Neuron (in vitro differentiated cells): ENCODE measurements around the gene PIK3IP1.
"Not testable (repeated sequence)": the region's sequence is repeated elsewhere in the genome, so short reads cannot be mapped to it uniquely, and the experiment has no call there.

ENCODE experiments used
- H2AFZ ChIP-seq: one replicate; pipeline ENCODE4 v1.6.1; 2013; ENCODE audit warnings: low read depth, mild to moderate bottlenecking, inconsistent platforms, low read length, moderate library complexity
- H3K27me3 ChIP-seq: one replicate; pipeline ENCODE4 v1.6.1; 2013; ENCODE audit warnings: low read length; ENCODE audit not compliant: insufficient read depth
- H3K36me3 ChIP-seq: one replicate; pipeline ENCODE4 v1.6.1; 2013; ENCODE audit warnings: low read length; ENCODE audit not compliant: insufficient read depth
- H3K4me1 ChIP-seq: one replicate; pipeline ENCODE4 v1.6.1; 2013; ENCODE audit warnings: low read length; ENCODE audit not compliant: insufficient read depth
- H3K4me3 ChIP-seq: 2 replicates; pipeline ENCODE4 v1.5.1; 2013; ENCODE audit warnings: mild to moderate bottlenecking, low read length, moderate library complexity
- H3K9me3 ChIP-seq: one replicate; pipeline ENCODE4 v1.6.1; 2013; ENCODE audit warnings: low read length

The PIK3IP1 gene

GRCh38 chr22:31247726-31248125, 44.6 kb downstream of the PIK3IP1 start:
- H3K36me3 ChIP-seq = peaks cover 2% of the 10 kb centered on the region
- H3K4me1 ChIP-seq = peaks cover 38% of the 10 kb centered on the region
- H2AFZ ChIP-seq = peak overlapping the region; percentile 29
- H3K9me3 ChIP-seq = no peaks in the 10 kb centered on the region
- no peaks in the 10 kb centered on the region for H3K27me3 ChIP-seq
- H3K4me3 ChIP-seq = peak overlapping the region; percentile 45

DNA sequence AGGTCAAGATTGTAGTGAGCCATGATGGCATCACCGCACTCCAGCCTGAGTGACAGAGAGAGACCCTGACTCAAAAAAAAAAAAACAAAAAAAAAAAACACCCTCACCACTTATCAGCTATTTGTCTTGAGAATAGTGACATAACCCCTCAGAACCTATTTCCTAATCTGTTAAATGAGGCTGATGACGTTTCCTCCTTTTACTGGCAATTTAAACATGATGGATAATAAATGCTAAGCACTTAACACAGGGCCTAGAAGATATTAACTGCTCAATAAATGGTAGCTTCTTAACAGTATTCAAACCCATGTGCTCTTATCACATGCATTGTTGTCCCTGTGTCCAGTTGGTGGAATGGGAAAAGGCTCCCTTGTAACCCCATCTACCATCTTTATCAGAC, 45.6 kb downstream of the PIK3IP1 start:
- H3K36me3 ChIP-seq = peaks cover 2% of the 10 kb centered on the region
- H3K4me1 ChIP-seq = peaks cover 38% of the 10 kb centered on the region

GRCh38 chr22:31245998-31246397, 46.3 kb downstream of the PIK3IP1 start:
- H3K4me1 ChIP-seq = peaks cover 38% of the 10 kb centered on the region
- not testable (repeated sequence) for H3K36me3 ChIP-seq, H2AFZ ChIP-seq, H3K9me3 ChIP-seq, H3K27me3 ChIP-seq, H3K4me3 ChIP-seq

More for the DNA sequence above, 45.6 kb downstream of the PIK3IP1 start:
- H2AFZ ChIP-seq = no peak overlapping the region
- H3K27me3 ChIP-seq = no peaks in the 10 kb centered on the region
- no peaks in the 10 kb centered on the region for H3K9me3 ChIP-seq
- no peak overlapping the region for H3K4me3 ChIP-seq

DNA sequence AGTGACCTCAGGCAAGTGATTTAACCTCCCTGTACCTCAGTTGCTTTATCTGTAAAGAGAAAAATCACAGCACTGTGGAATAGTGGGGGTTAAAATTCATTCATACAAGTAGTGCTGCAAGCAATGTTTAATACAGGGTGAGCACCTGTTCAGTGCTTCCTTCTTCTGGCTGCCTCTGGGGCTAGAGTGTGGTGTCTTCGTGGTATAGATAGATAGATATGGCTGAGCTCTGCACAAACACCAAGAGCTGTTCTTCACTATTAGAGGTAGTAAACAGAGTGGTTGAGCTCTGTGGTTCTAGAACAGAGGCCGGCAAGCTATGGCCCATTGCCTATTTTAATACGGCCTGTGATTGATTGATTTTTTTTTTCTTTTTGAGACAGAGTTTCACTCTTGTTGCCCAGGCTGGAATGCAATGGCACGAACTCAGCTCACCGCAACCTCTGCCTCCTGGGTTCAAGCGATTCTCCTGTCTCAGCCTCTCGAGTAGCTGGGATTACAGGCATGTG, 47.3 kb downstream of the PIK3IP1 start:
- no peaks in the 10 kb centered on the region for H3K36me3 ChIP-seq
- no peaks in the 10 kb centered on the region for H3K9me3 ChIP-seq
- peaks cover 30% of the 10 kb centered on the region for H3K4me1 ChIP-seq
- H3K4me3 ChIP-seq = no peak overlapping the region
- H3K27me3 ChIP-seq = no peaks in the 10 kb centered on the region
- H2AFZ ChIP-seq = no peak overlapping the region

- Histone ChIP-seq H2AFZ (no peak overlapping the region), H3K4me3 (no peak overlapping the region), H3K9me3 (no peaks in the 10 kb centered on the region), H3K36me3 (no peaks in the 10 kb centered on the region), H3K4me1 (peaks cover 24% of the 10 kb centered on the region), H3K27me3 (no peaks in the 10 kb centered on the region)
Observed at GRCh38 chr22:31244046-31244942, 48.0 kb downstream of the PIK3IP1 start.

- no peak overlapping the region for H2AFZ ChIP-seq
- no peaks in the 10 kb centered on the region for H3K9me3 ChIP-seq
- H3K4me3 ChIP-seq = no peak overlapping the region
- H3K27me3 ChIP-seq = no peaks in the 10 kb centered on the region
- H3K4me1 ChIP-seq = peaks cover 20% of the 10 kb centered on the region
- H3K36me3 ChIP-seq = no peaks in the 10 kb centered on the region
Observed at GRCh38 chr22:31243339-31244045, 48.8 kb downstream of the PIK3IP1 start.

- Histone ChIP-seq H2AFZ (no peak overlapping the region), H3K9me3 (no peaks in the 10 kb centered on the region), H3K4me1 (peaks cover 12% of the 10 kb centered on the region), H3K36me3 (no peaks in the 10 kb centered on the region), H3K27me3 (no peaks in the 10 kb centered on the region), H3K4me3 (no peak overlapping the region)
Observed at GRCh38 chr22:31241936-31242335, 50.4 kb downstream of the PIK3IP1 start.

GRCh38 chr22:31241200-31241599, 51.1 kb downstream of the PIK3IP1 start:
- H3K27me3 ChIP-seq = no peaks in the 10 kb centered on the region
- no peaks in the 10 kb centered on the region for H3K9me3 ChIP-seq
- H2AFZ ChIP-seq = no peak overlapping the region
- H3K4me1 ChIP-seq = peaks cover 12% of the 10 kb centered on the region
- H3K4me3 ChIP-seq = no peak overlapping the region
- no peaks in the 10 kb centered on the region for H3K36me3 ChIP-seq

DNA sequence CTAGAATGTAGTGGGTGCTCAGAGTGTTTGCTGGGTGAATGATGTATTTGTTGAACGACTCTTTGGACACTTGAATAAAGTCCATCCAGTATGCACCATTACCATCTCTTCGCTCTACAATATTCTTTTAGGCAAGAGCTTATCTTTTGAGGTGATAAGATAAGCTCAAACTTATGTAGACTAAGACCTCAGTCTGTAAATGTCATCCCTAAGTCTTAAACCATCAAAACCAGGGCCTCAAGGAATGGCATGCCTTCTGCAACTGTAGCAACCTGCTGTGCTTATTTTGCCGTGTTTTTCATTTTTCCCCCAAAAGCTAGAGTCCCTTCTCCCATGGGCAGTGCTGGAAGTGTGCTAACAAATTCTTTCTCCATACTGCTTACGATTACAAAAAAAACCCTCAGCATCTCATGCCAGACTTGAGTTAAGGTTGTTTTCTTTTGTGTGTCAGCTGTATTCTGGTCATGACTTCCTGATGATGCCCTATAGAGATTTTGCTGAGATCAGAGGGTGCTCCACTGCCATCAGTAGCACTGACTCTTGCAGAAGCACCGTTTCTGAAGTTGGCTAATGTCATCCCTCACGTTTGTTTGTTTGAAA, 52.4 kb downstream of the PIK3IP1 start:
- Histone ChIP-seq H3K4me1 (peaks cover 12% of the 10 kb centered on the region), H2AFZ (no peak overlapping the region), H3K9me3 (no peaks in the 10 kb centered on the region), H3K36me3 (no peaks in the 10 kb centered on the region), H3K4me3 (no peak overlapping the region), H3K27me3 (no peaks in the 10 kb centered on the region)

- no peak overlapping the region for H2AFZ ChIP-seq
- no peaks in the 10 kb centered on the region for H3K4me1 ChIP-seq
- no peaks in the 10 kb centered on the region for H3K9me3 ChIP-seq
Observed at GRCh38 chr22:31238057-31238456, 54.2 kb downstream of the PIK3IP1 start.

GRCh38 chr22:31236044-31236443, 56.2 kb downstream of the PIK3IP1 start:
- H2AFZ ChIP-seq, H3K9me3 ChIP-seq, H3K4me1 ChIP-seq, H3K27me3 ChIP-seq, H3K36me3 ChIP-seq, H3K4me3 ChIP-seq: not testable (repeated sequence)

More at GRCh38 chr22:31238057-31238456, 54.2 kb downstream of the PIK3IP1 start:
- Histone ChIP-seq H3K36me3 (no peaks in the 10 kb centered on the region), H3K27me3 (no peaks in the 10 kb centered on the region), H3K4me3 (no peak overlapping the region)

DNA sequence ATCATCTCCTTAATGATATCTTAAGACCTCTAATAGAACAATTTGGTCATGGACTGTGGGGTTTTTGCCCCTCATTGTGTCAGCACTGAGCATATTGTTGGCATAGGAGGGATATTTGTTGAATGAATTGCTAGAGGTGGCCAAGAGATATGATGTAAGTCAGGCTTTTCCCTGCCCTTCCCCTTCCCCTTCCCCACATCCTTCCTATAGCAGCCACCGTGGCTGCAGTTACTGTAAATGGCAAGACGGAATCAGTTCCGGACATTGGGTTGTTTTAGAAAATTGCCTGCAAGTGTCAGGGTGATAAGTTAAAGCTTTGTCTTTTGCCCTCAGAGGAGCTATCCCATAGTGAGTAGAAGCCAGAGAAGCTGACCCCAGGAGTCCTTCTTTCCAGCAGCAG, 57.2 kb downstream of the PIK3IP1 start:
- no peaks in the 10 kb centered on the region for H3K36me3 ChIP-seq
- H3K27me3 ChIP-seq = no peaks in the 10 kb centered on the region
- H3K9me3 ChIP-seq = no peaks in the 10 kb centered on the region
- no peak overlapping the region for H2AFZ ChIP-seq
- no peaks in the 10 kb centered on the region for H3K4me1 ChIP-seq
- H3K4me3 ChIP-seq = no peak overlapping the region

DNA sequence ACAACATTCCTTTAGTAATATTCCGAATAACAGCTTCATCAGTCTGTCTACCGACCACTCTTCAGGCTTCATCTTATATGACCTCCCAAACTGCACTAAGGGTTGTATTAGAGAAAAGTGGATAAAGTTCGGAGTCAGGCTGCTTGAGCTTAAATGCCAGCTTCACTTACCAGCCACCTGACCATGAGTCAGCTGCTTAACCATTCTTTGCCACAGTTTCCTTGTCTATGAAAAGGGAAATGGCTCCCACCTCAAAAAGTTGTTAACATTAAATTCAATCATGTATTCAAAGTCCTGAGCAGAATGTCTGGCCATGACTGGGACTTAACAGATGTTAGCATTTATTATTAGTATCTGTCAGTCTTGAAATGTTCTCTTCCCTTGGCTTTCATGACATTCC, 59.3 kb downstream of the PIK3IP1 start:
- Histone ChIP-seq H3K4me3 (no peak overlapping the region), H2AFZ (no peak overlapping the region)

More for the DNA sequence above, 59.3 kb downstream of the PIK3IP1 start:
- H3K27me3 ChIP-seq = no peaks in the 10 kb centered on the region
- no peaks in the 10 kb centered on the region for H3K9me3 ChIP-seq
- no peaks in the 10 kb centered on the region for H3K36me3 ChIP-seq
- H3K4me1 ChIP-seq = no peaks in the 10 kb centered on the region
